ENCODE data around the gene OPN3.

OPN3 gene

DNA sequence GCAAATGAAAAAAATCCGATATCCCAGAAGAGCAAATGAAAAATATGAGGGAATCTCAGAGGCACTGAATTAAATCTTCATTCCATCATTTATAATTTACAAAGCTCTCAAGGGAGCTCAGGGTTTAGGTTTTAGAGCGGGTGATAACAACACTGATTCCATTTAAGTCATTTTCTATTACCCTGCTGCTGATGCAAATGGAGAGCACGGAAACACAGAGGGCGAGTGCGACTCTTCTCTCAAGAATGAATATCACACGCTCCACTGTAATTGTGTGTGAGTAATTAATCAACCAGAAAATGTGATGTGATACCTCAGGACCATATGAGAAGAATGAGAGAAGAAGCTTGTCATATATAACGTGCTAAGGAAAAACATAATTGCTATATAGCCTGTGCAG lies 22.7 kb downstream of the OPN3 start:
- DNase-seq (ENCODE audit: low read depth in 2 of 2): no peak

- no peak for DNase-seq (ENCODE audit: low read depth in 2 of 2)
Observed at GRCh38 chr1:241615043-241615974, 24.9 kb downstream of the OPN3 start.

DNA sequence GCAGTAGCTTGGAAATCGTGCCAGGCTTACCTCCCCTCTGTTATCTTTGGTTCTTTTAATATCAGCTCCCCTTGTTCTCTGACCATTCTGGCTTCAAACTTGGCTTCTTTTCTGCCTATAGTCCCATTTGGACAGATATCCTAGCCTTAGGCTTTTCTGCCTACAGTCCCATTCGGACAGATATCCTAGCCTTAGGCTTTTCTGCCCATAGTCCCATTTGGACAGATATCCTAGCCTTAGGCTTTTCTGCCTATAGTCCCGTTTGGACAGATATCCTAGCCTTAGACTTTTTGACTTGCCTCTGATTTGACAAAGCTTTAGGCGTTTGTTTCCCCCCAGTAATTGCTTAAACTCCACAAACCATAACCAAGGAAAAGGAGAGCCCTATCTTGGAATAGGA lies 25.6 kb downstream of the OPN3 start:
- no peak for DNase-seq (ENCODE audit: low read depth in 2 of 2)

GRCh38 chr1:241614144-241614543 lies 26.0 kb downstream of the OPN3 start:
- no peak for DNase-seq (ENCODE audit: low read depth in 2 of 2)

- DNase-seq (ENCODE audit: low read depth in 2 of 2): no peak
Observed at GRCh38 chr1:241612533-241613477, 27.4 kb downstream of the OPN3 start.

- DNase-seq (ENCODE audit: low read depth in 2 of 2): no peak
Observed at GRCh38 chr1:241611736-241612135, 28.4 kb downstream of the OPN3 start.

DNA sequence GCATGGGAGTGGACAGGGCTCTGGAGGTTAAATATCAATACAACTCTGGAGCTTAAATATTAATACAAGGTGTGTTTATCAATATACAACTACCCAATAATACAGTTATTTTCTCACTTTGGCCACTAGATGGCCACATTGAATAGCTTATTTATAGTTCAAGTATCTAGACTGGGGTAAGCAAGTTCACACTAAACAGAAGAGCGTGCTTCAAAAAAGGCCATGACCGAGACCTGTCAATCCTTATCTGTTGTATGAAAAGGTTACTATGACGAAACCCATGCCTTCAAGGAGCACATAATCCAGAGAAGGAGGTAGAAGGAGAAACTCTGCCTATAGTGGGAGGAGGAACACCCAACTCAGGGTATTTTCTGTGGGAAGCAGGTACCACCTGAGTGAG lies 29.1 kb downstream of the OPN3 start:
- DNase-seq (ENCODE audit: low read depth in 2 of 2): no peak

- DNase-seq (ENCODE audit: low read depth in 2 of 2): no peak
Observed at GRCh38 chr1:241610056-241610815, 29.9 kb downstream of the OPN3 start.

DNA sequence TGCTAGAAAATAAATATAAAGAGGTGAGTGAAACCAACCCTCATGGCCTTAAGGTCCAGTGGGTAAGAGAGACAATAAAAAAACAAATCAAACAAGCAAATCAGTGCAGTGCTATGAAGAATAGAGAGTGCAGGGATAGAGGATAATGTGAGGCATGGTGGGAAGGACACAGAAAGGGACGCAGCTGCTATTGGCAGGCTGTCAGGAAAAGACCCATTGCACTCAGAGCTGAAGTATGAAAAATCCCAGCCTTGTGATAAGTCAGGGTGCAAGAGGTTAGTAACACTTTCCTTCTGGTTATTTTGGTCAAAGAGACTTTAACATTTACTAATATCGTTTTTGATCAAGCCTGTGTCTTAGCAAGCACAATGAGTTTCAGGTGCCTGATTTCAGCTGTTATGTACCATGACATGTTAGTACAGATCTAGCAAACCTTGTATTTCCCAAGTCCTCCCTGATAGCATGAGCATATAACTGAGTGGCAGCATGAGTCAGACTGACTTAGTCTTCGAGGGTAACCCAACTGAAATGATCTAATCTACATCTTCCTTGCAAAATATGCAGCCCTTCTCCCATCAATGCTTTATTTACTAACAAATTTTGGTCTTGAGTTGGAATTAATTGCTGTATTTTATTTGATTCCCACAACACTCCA lies 31.7 kb downstream of the OPN3 start:
- no peak for DNase-seq (ENCODE audit: low read depth in 2 of 2)

DNA sequence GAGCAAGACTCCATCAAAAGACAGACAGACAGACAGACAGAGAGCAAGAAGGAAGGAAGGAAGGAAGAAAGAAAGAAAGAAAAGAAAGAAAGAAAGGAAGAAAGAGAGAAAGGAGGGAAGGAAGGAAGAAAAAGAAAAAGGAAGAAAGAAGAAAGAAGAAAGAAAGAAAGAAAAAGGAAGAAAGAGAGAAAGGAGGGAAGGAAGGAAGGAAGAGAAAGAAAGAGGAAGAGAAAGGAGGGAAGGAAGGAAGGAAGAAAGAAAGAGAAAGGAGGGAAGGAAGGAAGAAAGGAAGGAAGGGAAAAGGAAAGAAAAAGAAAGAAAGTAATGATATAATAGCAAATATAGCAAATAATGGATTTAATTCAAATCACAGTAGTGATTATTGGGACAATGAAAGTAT lies 32.7 kb downstream of the OPN3 start:
- no peak for DNase-seq (ENCODE audit: low read depth in 2 of 2)

- no peak for DNase-seq (ENCODE audit: low read depth in 2 of 2)
Observed at GRCh38 chr1:241606544-241606943, 33.6 kb downstream of the OPN3 start.

DNA sequence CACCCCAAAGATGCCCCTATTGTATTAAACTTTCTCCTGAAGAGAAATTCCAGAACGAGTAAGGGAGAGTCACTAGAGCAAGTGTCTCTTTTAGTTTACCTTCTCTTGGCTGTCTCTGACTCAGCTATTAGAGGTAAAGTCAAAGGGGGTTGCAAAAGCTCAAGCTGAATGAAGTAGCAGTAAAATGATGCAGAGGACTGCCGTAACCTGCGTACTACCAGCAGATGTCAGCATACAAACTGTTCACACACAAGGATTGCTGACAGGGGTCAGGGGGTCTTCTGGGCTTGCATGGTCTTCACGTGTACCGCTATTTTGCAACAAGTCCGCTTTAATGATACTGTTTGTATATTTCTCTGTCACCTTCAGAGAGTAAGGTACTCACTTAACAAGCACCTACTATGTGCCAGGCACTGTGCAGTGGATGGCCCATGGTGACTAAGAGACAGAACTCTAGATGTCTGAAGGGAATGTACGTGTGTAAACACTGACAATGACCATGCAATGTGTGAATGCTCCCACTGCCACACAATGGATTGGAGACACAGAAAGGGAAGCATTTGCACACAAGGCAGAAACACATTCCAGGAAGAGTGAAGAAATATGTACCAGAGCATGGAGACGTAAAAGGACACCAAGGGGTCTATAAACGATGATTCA lies 34.9 kb downstream of the OPN3 start:
- DNase-seq (ENCODE audit: low read depth in 2 of 2): no peak

DNA sequence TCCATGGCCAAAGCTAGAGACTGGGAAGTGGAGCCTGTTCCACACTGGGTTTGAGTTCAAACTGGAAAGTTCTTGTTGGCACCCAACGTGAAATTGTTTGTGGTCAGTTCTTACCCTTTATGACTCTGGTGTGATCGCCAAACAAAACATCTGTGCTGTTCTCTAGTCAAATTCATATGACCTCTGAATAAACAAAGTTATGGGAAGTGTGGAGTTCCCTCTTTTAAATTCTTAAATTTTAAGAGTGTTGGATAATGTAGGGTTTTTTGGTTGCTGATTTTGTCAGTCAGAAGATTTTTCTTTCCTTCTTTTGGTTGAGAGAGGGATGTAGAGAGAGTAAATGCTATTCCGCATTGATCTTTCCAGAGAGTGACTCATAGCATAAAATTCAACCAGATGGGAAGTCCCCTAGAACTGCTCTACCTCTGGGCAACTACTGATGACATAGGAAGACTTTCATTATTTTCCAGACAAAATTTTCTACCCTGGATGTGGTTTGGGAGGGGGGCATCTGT lies 36.4 kb downstream of the OPN3 start:
- DNase-seq (ENCODE audit: low read depth in 2 of 2): no peak

- no peak for DNase-seq (ENCODE audit: low read depth in 2 of 2)
Observed at GRCh38 chr1:241600496-241600901, 39.7 kb downstream of the OPN3 start.

GRCh38 chr1:241598249-241598648 lies 41.9 kb downstream of the OPN3 start:
- no peak for DNase-seq (ENCODE audit: low read depth in 2 of 2)

DNA sequence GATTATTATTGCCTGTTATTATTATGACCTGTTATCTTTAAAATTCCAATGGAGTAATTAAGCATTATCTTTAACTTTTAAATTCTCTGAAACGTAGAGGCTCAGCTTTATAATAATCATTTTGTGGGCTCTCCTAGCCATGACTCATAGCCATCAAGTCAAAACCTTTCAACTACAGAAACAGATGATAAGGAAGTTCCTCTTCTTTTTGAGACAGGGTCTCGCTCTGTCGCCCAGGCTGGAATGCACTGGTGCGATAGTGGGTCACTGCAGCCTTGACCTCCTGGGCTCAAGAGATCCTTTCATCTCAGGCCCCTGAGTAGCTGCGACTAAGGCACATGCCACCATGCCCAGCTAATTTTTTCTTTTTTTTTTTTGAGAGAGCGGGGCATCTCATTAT lies 43.5 kb downstream of the OPN3 start:
- no peak for DNase-seq (ENCODE audit: low read depth in 2 of 2)

DNA sequence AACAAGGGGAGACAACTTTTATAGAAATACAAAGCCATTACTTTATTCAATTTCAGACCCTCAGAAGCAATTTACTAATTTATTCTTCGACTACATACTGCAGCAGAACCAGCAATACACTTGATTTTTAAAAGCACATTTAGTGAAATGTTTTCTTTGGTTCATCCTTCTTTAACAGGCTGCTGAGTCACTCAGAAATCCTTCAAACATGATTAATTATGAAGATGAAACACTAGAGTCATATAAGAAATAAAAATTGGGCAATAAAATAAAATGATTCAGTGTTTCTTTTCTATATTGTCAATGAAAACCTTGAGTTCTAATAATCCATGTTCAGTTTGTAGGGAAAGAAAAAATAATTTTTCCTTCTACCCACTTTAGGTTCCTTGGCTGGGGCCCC lies 47.0 kb downstream of the OPN3 start:
- no peak for DNase-seq (ENCODE audit: low read depth in 2 of 2)

DNA sequence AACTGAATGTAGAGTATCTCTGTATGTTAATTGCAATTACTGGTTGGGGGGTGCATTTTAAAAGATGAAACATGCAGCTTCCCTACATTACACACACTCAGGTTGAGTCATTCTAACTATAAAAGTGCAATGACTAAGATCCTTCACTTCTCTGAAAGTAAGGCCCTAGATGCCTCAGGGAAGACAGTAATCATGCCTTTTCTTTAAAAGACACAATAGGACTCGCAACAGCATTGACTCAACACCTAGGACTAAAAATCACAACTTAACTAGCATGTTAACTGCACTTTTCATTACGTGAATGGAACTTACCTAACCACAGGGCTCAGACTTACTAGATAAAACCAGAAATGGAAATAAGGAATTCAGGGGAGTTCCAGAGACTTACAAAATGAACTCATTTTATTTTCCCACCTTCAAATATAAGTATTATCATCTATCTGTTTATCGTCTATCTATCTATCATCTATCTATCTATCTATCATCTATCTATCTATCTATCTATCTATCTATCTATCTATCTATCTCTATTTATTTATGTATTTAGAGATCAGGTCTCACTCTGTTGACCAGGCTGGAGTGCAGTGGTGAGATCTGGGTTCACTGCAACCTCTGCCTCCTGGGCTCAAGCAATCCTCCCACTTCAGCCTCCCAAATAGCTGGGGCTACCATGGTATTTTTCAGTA lies 47.8 kb downstream of the OPN3 start:
- DNase-seq (ENCODE audit: low read depth in 2 of 2): no peak

- no peak for DNase-seq (ENCODE audit: low read depth in 2 of 2)
Observed at GRCh38 chr1:241591736-241592135, 48.4 kb downstream of the OPN3 start.

DNA sequence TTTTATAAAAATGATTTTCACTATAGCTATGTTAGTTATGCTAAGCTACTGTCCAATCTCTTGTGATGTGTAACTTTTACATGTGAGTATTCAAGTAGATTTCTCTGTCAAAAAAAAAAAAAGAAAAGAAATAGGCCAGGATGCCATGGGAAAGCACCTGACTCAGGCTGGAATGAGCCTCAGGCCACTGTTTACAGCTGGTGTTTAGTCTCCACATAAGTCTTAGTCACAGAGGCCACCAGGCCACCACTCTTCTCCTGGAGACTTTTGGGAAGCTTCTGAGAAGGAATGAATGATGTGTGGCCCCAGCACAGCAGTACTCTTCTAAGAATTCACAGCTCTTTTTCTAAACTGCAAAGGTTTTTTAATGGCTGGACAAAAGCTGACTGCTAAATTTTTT lies 48.9 kb downstream of the OPN3 start:
- no peak for DNase-seq (ENCODE audit: low read depth in 2 of 2)
